ENCODE data around the gene AUTS2. TPM values are rescaled to one million over a fixed set of nuclear protein-coding genes. Genes with fewer than 3 reads are reported as not detected.

The AUTS2 gene
- total and polyA plus RNA-seq, 10 of the 15 experiments (the other 5 are each of a cell fraction or from before 2014, with no cell fraction given): 6.4 to 55.6 (median 21.6) TPM

- no peak overlapping the region for H2AFZ ChIP-seq (ENCODE audit: control insufficient read depth, low read depth, low read length)
Measured at GRCh38 chr7:69678494-69679187, 80.4 kb downstream of the AUTS2 start.

More at GRCh38 chr7:69678494-69679187, 80.4 kb downstream of the AUTS2 start:
- ChIA-PET POLR2A (interaction anchor here (1.0 to 1.8 kb wide), 4 partner anchors 9 to 28 kb away, joined by 3 to 4 read pairs (median 4); no protein-coding TSS in a partner anchor), RAD21 (ENCODE audit: unreplicated experiment) (interaction anchor here (0.7 to 3.3 kb wide), 6 partner anchors 14 to 76 kb away, joined by 3 to 39 read pairs (median 14); no protein-coding TSS in a partner anchor), SMC1A (ENCODE audit: uncharacterized antibody, unreplicated experiment) (interaction anchor here (0.7 to 9.9 kb wide), 12 partner anchors 8 to 146 kb away, joined by 3 to 89 read pairs (median 6); no protein-coding TSS in a partner anchor), CTCF (interaction anchor here (0.7 to 3.4 kb wide), 8 partner anchors 10 to 146 kb away, joined by 3 to 11 read pairs (median 6); no protein-coding TSS in a partner anchor)
- no TSS peak for BruUV-seq (replicated peaks)
- Histone ChIP-seq H3K36me3 (ENCODE audit: control insufficient read depth in 2 of 2, insufficient read depth in 2 of 2, low read length in 1 of 2) (no peaks in the 10 kb centered on the region; a peak in 1 of 4 replicates), H3K27me3 (replicated peaks in 1 of 2; ENCODE audit: control insufficient read depth in 2 of 2, insufficient read depth in 2 of 2, low read length in 1 of 2) (no peaks in the 10 kb centered on the region), H4K20me1 (ENCODE audit: control insufficient read depth, insufficient read depth) (no peaks in the 10 kb centered on the region), H3K9ac (ENCODE audit: control insufficient read depth, insufficient read depth, low read length) (no peak overlapping the region), H3K4me3 (no peak overlapping the region), H3K79me2 (ENCODE audit: control insufficient read depth, insufficient read depth, low read length) (peaks cover 15% of the 10 kb centered on the region), H3K27ac (ENCODE audit: control insufficient read depth, insufficient read depth) (no peak overlapping the region), H3K9me3 (replicated peaks; ENCODE audit: control insufficient read depth, insufficient read depth, low read length) (no peaks in the 10 kb centered on the region), H3K4me2 (ENCODE audit: control insufficient read depth, insufficient read depth) (no peak overlapping the region), H3K4me1 (ENCODE audit: control insufficient read depth, insufficient read depth, low read length) (peaks cover 50% of the 10 kb centered on the region)
- WGBS (ENCODE audit: insufficient coverage, insufficient replicate concordance, low lambda C conversion rate, missing lambda C conversion rate): 93% methylated on average over 11 of the region's 11 CpGs
- no peak for DNase-seq (ENCODE audit: low read depth, low spot score)
- peak; percentile 94 for TF ChIP-seq MLLT1 (IDR thresholded peaks at IDR 0.05)
- TF ChIP-seq EZH2 (IDR thresholded peaks at IDR 0.05; ENCODE audit: borderline replicate concordance, control insufficient read depth, low read depth, low read length): no peak
- ATAC-seq: no peak
- intact Hi-C loops (cut with micrococcal nuclease; ENCODE audit: unreplicated experiment): loop anchor here (5.0 to 10.0 kb wide), 5 partner anchors 59 to 1016 kb away; no protein-coding TSS in a partner anchor
- no peak for FAIRE-seq
- in situ Hi-C loops (cut with MboI): no loop called here

Measured in GM12878 (cell line).